T-helper 17 cell (primary cell): Measurements from ENCODE around the gene EXOC6B. TPM values are rescaled to one million over a fixed set of nuclear protein-coding genes. Genes with fewer than 3 reads are reported as not detected.
A peak's percentile ranks its signal among the peaks of the same experiment; 100 is the strongest.

ENCODE experiments used
- ATAC-seq: fragments of 150-1000 bp; cut with Tn5 transposase; 2 replicates; pipeline ENCODE4 v1.10.0; 2021; ENCODE audit warnings: mild to moderate bottlenecking, moderate library complexity
- DNase-seq, 3 donors: peaks; one replicate each; pipeline versions ENCODE4 v3.0.0 to v3.0.0-alpha.2; 2020 to 2021
- H3K9me3 ChIP-seq: one replicate; pipeline ENCODE4 v1.7.0; 2013; ENCODE audit warnings: low read length, mild to moderate bottlenecking; ENCODE audit not compliant: control insufficient read depth, poor library complexity, severe bottlenecking
- H3K27ac Mint-ChIP-seq: one replicate; pipeline ENCODE4 v1.8.0; 2022; ENCODE audit warnings: mild to moderate bottlenecking, moderate library complexity, mixed read lengths
- H3K27me3 Mint-ChIP-seq: one replicate; pipeline ENCODE4 v1.8.0; 2022; ENCODE audit warnings: mixed read lengths
- H3K36me3 Mint-ChIP-seq: one replicate; pipeline ENCODE4 v1.8.0; 2022; ENCODE audit warnings: low read depth, mixed read lengths
- H3K4me1 Mint-ChIP-seq: one replicate; pipeline ENCODE4 v1.8.0; 2022; ENCODE audit warnings: mild to moderate bottlenecking, mixed read lengths
- H3K4me3 Mint-ChIP-seq: one replicate; pipeline ENCODE4 v1.8.0; 2022; ENCODE audit warnings: mild to moderate bottlenecking, moderate library complexity, mixed read lengths
- total RNA-seq, 4 donors: library from RNA in 2 of 4; stranded (reverse) in 2 of 4; gene quantifications; one replicate each; pipeline ENCODE4 v1.2.3 and lab custom pipeline; 2022 to 2026

EXOC6B gene
- total RNA-seq, 2 donors from 2014 or later: 14.6 to 17.3 TPM

GRCh38 chr2:72183466-72183865, 642.4 kb downstream of the EXOC6B start:
- Mint-ChIP-seq H3K27me3 (no peaks in the 10 kb centered on the region), H3K27ac (no peak overlapping the region), H3K4me1 (no peaks in the 10 kb centered on the region), H3K36me3 (peaks cover 4% of the 10 kb centered on the region), H3K4me3 (no peak overlapping the region)
- no peaks in the 10 kb centered on the region for H3K9me3 ChIP-seq
- ATAC-seq (no peak), DNase-seq (no peak)

DNA sequence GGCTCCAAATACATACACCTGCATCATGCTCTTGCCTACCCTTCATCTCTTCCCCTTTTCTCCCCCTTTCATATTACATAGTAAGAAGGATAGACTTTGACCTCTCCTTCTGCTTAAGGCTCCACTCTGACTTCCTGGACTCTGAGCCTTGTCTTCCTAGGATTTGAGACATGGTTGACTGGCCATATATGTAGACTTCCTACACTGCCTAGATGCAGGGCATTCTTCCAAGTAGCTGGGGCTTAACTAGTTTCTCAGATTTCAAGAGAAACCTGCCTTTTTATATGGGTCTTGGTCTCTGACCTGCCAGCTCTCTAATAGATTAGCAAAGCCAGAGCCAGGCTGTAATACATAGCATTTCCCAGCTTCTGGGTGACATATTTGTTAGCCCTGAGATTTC, 642.8 kb downstream of the EXOC6B start:
- H3K4me1 Mint-ChIP-seq: no peaks in the 10 kb centered on the region
- no peak overlapping the region for H3K4me3 Mint-ChIP-seq
- H3K9me3 ChIP-seq: no peaks in the 10 kb centered on the region
- no peak for ATAC-seq
- H3K27ac Mint-ChIP-seq: no peak overlapping the region
- no peak for DNase-seq
- H3K27me3 Mint-ChIP-seq: no peaks in the 10 kb centered on the region
- peaks cover 4% of the 10 kb centered on the region for H3K36me3 Mint-ChIP-seq

DNA sequence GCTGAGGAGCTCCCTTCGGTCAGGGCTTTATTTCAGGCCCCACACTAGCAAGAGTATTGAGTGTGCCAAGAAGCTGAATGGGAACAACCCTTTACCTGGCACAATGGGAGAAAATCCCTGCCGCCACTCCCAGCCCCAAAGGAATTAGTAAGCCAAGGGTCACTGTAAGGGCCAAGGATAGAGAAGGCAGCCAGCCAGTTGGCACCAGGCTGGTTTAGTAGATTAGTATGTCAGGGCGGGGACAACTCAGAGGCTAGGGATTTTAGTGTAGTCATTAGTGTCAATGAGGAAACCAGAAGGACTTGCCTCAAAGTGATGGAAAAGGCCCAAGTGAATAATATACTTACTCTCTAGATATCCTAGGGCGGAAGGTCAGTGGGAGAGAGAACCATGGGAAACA, 643.3 kb downstream of the EXOC6B start:
- H3K9me3 ChIP-seq: no peaks in the 10 kb centered on the region
- H3K4me3 Mint-ChIP-seq: no peak overlapping the region
- no peaks in the 10 kb centered on the region for H3K27me3 Mint-ChIP-seq
- no peak for ATAC-seq
- no peaks in the 10 kb centered on the region for H3K4me1 Mint-ChIP-seq
- DNase-seq: no peak
- H3K27ac Mint-ChIP-seq: no peak overlapping the region
- H3K36me3 Mint-ChIP-seq: peaks cover 4% of the 10 kb centered on the region

GRCh38 chr2:72181616-72182015, 644.2 kb downstream of the EXOC6B start:
- no peak for DNase-seq
- Mint-ChIP-seq H3K4me3 (no peak overlapping the region), H3K4me1 (no peaks in the 10 kb centered on the region), H3K36me3 (peaks cover 4% of the 10 kb centered on the region), H3K27me3 (no peaks in the 10 kb centered on the region), H3K27ac (no peak overlapping the region)
- H3K9me3 ChIP-seq: no peaks in the 10 kb centered on the region
- no peak for ATAC-seq

- no peak for ATAC-seq
- H3K27me3 Mint-ChIP-seq: no peaks in the 10 kb centered on the region
- no peak for DNase-seq
- H3K9me3 ChIP-seq: no peaks in the 10 kb centered on the region
- H3K4me3 Mint-ChIP-seq: no peak overlapping the region
- H3K4me1 Mint-ChIP-seq: peaks cover 2% of the 10 kb centered on the region
- peaks cover 6% of the 10 kb centered on the region for H3K36me3 Mint-ChIP-seq
- no peak overlapping the region for H3K27ac Mint-ChIP-seq
These were observed 645.5 kb downstream of the EXOC6B start for GRCh38 chr2:72180351-72180750.

GRCh38 chr2:72178551-72178950, 647.3 kb downstream of the EXOC6B start:
- no peak for DNase-seq
- Mint-ChIP-seq H3K4me3 (no peak overlapping the region), H3K27me3 (no peaks in the 10 kb centered on the region), H3K4me1 (peaks cover 2% of the 10 kb centered on the region), H3K36me3 (peaks cover 6% of the 10 kb centered on the region), H3K27ac (no peak overlapping the region)
- no peaks in the 10 kb centered on the region for H3K9me3 ChIP-seq
- no peak for ATAC-seq

GRCh38 chr2:72176281-72176680, 649.6 kb downstream of the EXOC6B start:
- Mint-ChIP-seq H3K27ac (no peak overlapping the region), H3K27me3 (no peaks in the 10 kb centered on the region), H3K4me3 (no peak overlapping the region), H3K4me1 (peaks cover 2% of the 10 kb centered on the region), H3K36me3 (peaks cover 5% of the 10 kb centered on the region)
- DNase-seq (no peak), ATAC-seq (no peak)
- no peaks in the 10 kb centered on the region for H3K9me3 ChIP-seq

DNA sequence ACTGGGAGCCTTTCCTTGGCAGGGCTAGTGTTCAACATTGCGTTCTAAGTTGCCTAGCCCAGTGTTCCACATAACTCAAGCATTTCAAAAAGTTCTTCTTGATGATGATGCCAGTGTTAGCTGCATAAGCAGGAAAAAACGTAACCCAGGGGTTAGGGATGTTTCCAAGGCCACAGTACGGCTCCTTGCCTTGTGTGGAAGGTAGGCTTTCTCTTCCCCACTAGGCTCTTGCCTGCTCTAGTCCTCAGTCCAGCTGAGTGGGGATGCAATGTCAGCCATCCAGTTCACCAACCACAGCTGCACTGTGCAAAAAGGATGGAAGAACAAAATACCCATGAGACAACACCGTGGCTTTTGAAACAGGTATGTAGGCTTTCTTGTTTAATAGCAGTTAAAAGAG, 650.2 kb downstream of the EXOC6B start:
- Mint-ChIP-seq H3K27ac (no peak overlapping the region), H3K36me3 (peaks cover 5% of the 10 kb centered on the region), H3K4me3 (no peak overlapping the region), H3K27me3 (no peaks in the 10 kb centered on the region), H3K4me1 (peaks cover 2% of the 10 kb centered on the region)
- DNase-seq (no peak), ATAC-seq (no peak)
- no peaks in the 10 kb centered on the region for H3K9me3 ChIP-seq

- Mint-ChIP-seq H3K4me1 (peaks cover 2% of the 10 kb centered on the region), H3K4me3 (no peak overlapping the region), H3K27me3 (no peaks in the 10 kb centered on the region), H3K36me3 (peaks cover 2% of the 10 kb centered on the region), H3K27ac (no peak overlapping the region)
- H3K9me3 ChIP-seq: no peaks in the 10 kb centered on the region
- DNase-seq (no peak), ATAC-seq (no peak)
These were observed 652.1 kb downstream of the EXOC6B start for GRCh38 chr2:72173640-72174321.

- DNase-seq: no peak
- no peaks in the 10 kb centered on the region for H3K9me3 ChIP-seq
- Mint-ChIP-seq H3K36me3 (peaks cover 2% of the 10 kb centered on the region), H3K4me3 (no peak overlapping the region), H3K27me3 (no peaks in the 10 kb centered on the region), H3K4me1 (peaks cover 2% of the 10 kb centered on the region), H3K27ac (no peak overlapping the region)
- no peak for ATAC-seq
These were observed 653.4 kb downstream of the EXOC6B start for GRCh38 chr2:72172478-72172877.

GRCh38 chr2:72166279-72166678, 659.6 kb downstream of the EXOC6B start:
- DNase-seq: no peak
- H3K27ac Mint-ChIP-seq: no peak overlapping the region
- ATAC-seq: no peak
- H3K27me3 Mint-ChIP-seq: peaks cover 19% of the 10 kb centered on the region
- no peak overlapping the region for H3K4me3 Mint-ChIP-seq
- no peaks in the 10 kb centered on the region for H3K9me3 ChIP-seq
- H3K36me3 Mint-ChIP-seq: no peaks in the 10 kb centered on the region
- no peaks in the 10 kb centered on the region for H3K4me1 Mint-ChIP-seq

DNA sequence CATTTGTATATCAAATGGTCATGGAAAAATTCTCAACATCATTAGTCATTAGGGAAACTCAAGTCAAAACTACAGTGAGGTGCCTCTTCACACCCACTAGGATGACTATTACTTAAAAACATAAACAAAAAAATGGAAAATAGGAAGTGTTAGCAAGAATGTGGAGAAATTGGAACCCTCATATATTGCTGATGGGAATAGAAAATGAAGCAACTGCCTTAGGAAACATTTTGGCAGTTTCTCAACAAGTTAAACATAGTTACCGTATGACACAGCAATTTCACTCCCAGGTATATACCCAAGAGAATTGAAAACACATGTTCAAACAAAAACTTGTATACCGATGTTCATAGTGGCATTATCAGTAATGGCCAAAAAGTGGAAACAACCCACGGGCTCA, 660.0 kb downstream of the EXOC6B start:
- no peaks in the 10 kb centered on the region for H3K9me3 ChIP-seq
- Mint-ChIP-seq H3K27ac (no peak overlapping the region), H3K27me3 (peaks cover 24% of the 10 kb centered on the region), H3K4me3 (no peak overlapping the region), H3K4me1 (no peaks in the 10 kb centered on the region), H3K36me3 (no peaks in the 10 kb centered on the region)
- DNase-seq (no peak), ATAC-seq (no peak)

- no peaks in the 10 kb centered on the region for H3K9me3 ChIP-seq
- Mint-ChIP-seq H3K4me3 (no peak overlapping the region), H3K27ac (no peak overlapping the region), H3K36me3 (no peaks in the 10 kb centered on the region), H3K4me1 (no peaks in the 10 kb centered on the region), H3K27me3 (peaks cover 49% of the 10 kb centered on the region)
- ATAC-seq (no peak), DNase-seq (no peak)
These were observed 663.3 kb downstream of the EXOC6B start for GRCh38 chr2:72162574-72162973.

DNA sequence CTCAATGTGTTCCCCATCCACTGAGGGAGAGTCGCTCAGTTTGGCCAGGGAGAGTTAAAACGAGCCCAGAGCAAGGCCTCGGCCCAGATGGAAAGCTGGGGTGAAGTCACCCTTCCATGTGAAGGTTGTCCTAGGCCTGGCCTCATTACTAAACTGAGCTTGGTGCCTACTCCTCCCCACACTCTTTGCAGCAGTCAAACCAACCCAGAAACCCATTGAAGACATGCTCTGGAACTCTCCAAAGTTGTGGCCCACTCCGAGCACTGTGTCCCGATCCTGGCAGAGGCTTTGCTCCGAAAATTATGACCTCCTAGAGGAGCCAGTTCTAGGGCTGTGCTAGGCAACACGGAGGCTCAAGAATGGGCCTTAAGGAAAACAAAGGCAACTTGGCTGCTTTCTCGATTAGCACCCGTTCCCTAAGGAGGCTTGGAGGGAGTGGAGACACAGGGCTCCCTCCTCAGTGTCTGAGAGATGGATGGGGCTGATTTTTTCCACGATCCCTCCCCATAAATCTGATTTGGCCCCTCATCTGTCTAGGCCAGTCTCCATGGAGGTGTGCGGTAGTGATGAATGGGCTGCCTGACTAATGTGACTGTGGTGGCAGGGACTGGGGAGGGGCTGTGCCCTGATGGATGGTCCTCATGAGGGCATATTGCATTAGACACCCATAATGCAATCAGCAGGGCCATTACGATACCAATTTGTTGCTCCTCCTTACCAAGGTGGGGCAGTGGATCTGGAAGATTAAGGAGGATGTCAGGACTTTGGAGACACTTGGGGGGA, 666.4 kb downstream of the EXOC6B start:
- Mint-ChIP-seq H3K27me3 (peaks cover 76% of the 10 kb centered on the region), H3K4me3 (peak overlapping the region; percentile 25), H3K36me3 (peaks cover 5% of the 10 kb centered on the region), H3K27ac (no peak overlapping the region), H3K4me1 (no peaks in the 10 kb centered on the region)
- no peak for ATAC-seq
- DNase-seq: no peak
- H3K9me3 ChIP-seq: no peaks in the 10 kb centered on the region
